MM.1S (cell line): Measurements from ENCODE around the gene CACNA1C.

Source experiments
- DNase-seq: peaks from one replicate; pipeline ENCODE4 v3.0.0-alpha.2; 2015
- H2AFZ ChIP-seq: fragments of 300-600 bp; sonication (generic); 2 replicates; pipeline ENCODE4 v1.6.0; 2016; ENCODE audit warnings: antibody characterized with exemption, low read length
- H3F3A ChIP-seq: fragments of 300-600 bp; sonication (generic); 2 replicates; pipeline ENCODE4 v1.6.1; 2016; ENCODE audit warnings: mild to moderate bottlenecking, antibody characterized with exemption, low read length, moderate library complexity, mixed read lengths; ENCODE audit not compliant: insufficient read depth
- H3K27ac ChIP-seq: fragments of 300-600 bp; sonication (generic); 2 replicates; pipeline ENCODE4 v1.5.1; 2016; ENCODE audit warnings: mild to moderate bottlenecking, low read length
- H3K27me3 ChIP-seq: fragments of 300-600 bp; sonication (generic); replicated peaks from 2 replicates; pipeline ENCODE4 v1.6.0; 2016; ENCODE audit warnings: low read length; ENCODE audit not compliant: insufficient read depth
- H3K36me3 ChIP-seq: fragments of 300-600 bp; sonication (generic); replicated peaks from 2 replicates; pipeline ENCODE4 v1.6.1; 2016; ENCODE audit warnings: mild to moderate bottlenecking, low read length, mixed read lengths; ENCODE audit not compliant: insufficient read depth
- H3K4me1 ChIP-seq: fragments of 300-600 bp; sonication (generic); 2 replicates; pipeline ENCODE4 v1.6.1; 2016; ENCODE audit warnings: low read length, mixed read lengths
- H3K4me2 ChIP-seq: fragments of 300-600 bp; sonication (generic); 2 replicates; pipeline ENCODE4 v1.6.0; 2016; ENCODE audit warnings: low read depth, low read length
- H3K4me3 ChIP-seq: fragments of 300-600 bp; sonication (generic); 2 replicates; pipeline ENCODE4 v1.5.1; 2016; ENCODE audit warnings: low read length, mixed read lengths
- H3K79me2 ChIP-seq: fragments of 300-600 bp; sonication (generic); 2 replicates; pipeline ENCODE4 v1.6.1; 2016; ENCODE audit warnings: mixed run types, low read length, mixed read lengths
- H3K9ac ChIP-seq: fragments of 300-600 bp; sonication (generic); 2 replicates; pipeline ENCODE4 v1.6.1; 2016; ENCODE audit warnings: low read length, mixed read lengths
- H3K9me2 ChIP-seq: fragments of 300-600 bp; sonication (generic); replicated peaks from 2 replicates; pipeline ENCODE4 v1.6.1; 2016; ENCODE audit warnings: mild to moderate bottlenecking, low read length, mixed read lengths; ENCODE audit not compliant: insufficient read depth
- H3K9me3 ChIP-seq: fragments of 300-600 bp; sonication (generic); replicated peaks from 2 replicates; pipeline ENCODE4 v1.6.1; 2016; ENCODE audit warnings: mild to moderate bottlenecking, low read length, mixed read lengths; ENCODE audit not compliant: insufficient read depth
- H4K20me1 ChIP-seq: fragments of 300-600 bp; sonication (generic); 2 replicates; pipeline ENCODE4 v1.6.1; 2016; ENCODE audit warnings: mild to moderate bottlenecking, low read length, moderate library complexity, mixed read lengths; ENCODE audit not compliant: insufficient read depth
- EZH2 ChIP-seq: fragments of 300-600 bp; sonication (generic); optimal IDR thresholded peaks from 2 replicates; pipeline ENCODE3; 2017; ENCODE audit warnings: low read depth, mild to moderate bottlenecking, antibody characterized with exemption, low read length, mixed read lengths
- EZH2phosphoT487 ChIP-seq: fragments of 300-600 bp; sonication (generic); IDR thresholded peaks from 2 replicates; pipeline ENCODE4 v1.6.1; 2018; ENCODE audit warnings: antibody characterized with exemption, low read length
- TF ChIP-seq, protein P1 (sequence below): fragments of 300-600 bp; sonication (generic); IDR thresholded peaks from 2 replicates; pipeline ENCODE4 v1.5.1; 2016; ENCODE audit warnings: antibody characterized with exemption, low read length, mixed read lengths

The CACNA1C gene

DNA sequence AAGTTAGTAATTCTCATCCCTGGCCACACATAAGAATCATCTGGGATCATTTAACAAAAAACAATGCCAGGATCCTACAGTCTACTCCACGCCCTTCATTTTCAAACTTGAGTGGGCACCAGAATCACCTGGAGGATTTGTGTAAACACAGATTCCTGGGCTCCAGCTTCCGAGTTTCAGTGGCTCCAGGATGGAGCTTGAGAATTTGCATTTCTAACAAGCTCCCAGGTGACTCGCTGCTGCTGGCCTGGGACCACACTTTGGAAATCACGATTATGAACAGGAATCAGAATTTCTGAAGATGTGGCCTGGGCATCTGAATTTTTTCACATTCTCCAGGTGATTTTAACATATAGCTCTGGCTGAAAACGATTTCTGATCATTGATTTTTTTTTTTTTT lies 234.8 kb downstream of the CACNA1C start:
- no peak for DNase-seq
- H3K4me1 ChIP-seq = no peaks in the 10 kb centered on the region
- no peaks in the 10 kb centered on the region for H3K9me3 ChIP-seq
- H3K9me2 ChIP-seq = no peaks in the 10 kb centered on the region
- TF ChIP-seq EZH2phosphoT487 = no peak
- no peak for TF ChIP-seq EZH2
- TF ChIP-seq, protein P1, sequence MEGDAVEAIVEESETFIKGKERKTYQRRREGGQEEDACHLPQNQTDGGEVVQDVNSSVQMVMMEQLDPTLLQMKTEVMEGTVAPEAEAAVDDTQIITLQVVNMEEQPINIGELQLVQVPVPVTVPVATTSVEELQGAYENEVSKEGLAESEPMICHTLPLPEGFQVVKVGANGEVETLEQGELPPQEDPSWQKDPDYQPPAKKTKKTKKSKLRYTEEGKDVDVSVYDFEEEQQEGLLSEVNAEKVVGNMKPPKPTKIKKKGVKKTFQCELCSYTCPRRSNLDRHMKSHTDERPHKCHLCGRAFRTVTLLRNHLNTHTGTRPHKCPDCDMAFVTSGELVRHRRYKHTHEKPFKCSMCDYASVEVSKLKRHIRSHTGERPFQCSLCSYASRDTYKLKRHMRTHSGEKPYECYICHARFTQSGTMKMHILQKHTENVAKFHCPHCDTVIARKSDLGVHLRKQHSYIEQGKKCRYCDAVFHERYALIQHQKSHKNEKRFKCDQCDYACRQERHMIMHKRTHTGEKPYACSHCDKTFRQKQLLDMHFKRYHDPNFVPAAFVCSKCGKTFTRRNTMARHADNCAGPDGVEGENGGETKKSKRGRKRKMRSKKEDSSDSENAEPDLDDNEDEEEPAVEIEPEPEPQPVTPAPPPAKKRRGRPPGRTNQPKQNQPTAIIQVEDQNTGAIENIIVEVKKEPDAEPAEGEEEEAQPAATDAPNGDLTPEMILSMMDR = no peak
- no peaks in the 10 kb centered on the region for H3F3A ChIP-seq
- no peaks in the 10 kb centered on the region for H3K36me3 ChIP-seq
- H3K79me2 ChIP-seq = no peaks in the 10 kb centered on the region
- no peak overlapping the region for H3K4me2 ChIP-seq
- no peak overlapping the region for H2AFZ ChIP-seq
- H3K27ac ChIP-seq = no peak overlapping the region
- no peaks in the 10 kb centered on the region for H3K27me3 ChIP-seq
- no peak overlapping the region for H3K4me3 ChIP-seq
- no peak overlapping the region for H3K9ac ChIP-seq
- H4K20me1 ChIP-seq = no peaks in the 10 kb centered on the region

DNA sequence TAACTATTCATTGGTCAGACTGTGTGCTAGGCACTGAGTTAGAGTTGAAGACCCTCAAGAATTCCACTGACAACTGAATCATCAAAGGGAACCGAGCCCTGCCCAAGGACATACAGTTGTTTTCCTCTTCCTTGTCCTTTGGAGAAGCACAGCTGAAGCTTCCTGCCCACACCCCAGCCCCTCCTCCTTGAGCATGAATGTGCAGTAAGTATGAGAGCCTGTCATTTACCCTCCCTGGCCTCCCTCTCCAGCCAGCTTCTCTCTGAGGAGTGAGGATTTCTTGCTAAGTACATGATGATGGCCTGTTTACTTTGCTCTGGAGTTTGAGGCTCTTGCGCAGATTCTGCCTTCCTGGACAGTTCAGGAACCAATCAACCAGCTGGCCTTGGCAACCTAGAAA lies 235.2 kb downstream of the CACNA1C start:
- Histone ChIP-seq H3K27ac (no peak overlapping the region), H2AFZ (no peak overlapping the region), H3K4me3 (no peak overlapping the region), H3K27me3 (no peaks in the 10 kb centered on the region), H4K20me1 (no peaks in the 10 kb centered on the region), H3K9ac (no peak overlapping the region), H3K79me2 (no peaks in the 10 kb centered on the region), H3K36me3 (no peaks in the 10 kb centered on the region), H3F3A (no peaks in the 10 kb centered on the region), H3K4me1 (no peaks in the 10 kb centered on the region), H3K9me2 (no peaks in the 10 kb centered on the region), H3K9me3 (no peaks in the 10 kb centered on the region), H3K4me2 (no peak overlapping the region)
- no peak for DNase-seq
- TF ChIP-seq EZH2phosphoT487 (no peak), EZH2 (no peak)
- TF ChIP-seq, protein P1 = no peak

DNA sequence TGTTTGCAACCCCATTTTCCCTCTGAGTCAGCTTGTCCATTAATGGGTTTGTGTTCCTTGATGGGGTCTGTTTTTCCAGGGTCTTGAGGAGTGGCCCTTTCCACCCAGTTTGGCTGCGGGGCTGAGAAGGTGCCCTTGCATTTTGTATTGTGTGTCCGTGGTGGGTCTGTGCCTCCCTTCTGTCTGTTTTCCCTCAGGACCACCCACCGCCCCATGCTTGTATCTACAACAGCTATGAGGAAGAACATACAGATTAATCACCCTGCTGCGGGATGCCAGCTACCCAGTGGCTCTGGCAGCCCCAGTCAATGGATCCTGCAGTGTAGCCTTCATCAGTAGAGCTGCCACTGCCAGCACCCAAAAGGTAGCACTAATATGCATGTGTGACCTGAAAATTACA lies 235.7 kb downstream of the CACNA1C start:
- no peak overlapping the region for H3K9ac ChIP-seq
- no peaks in the 10 kb centered on the region for H3K4me1 ChIP-seq
- TF ChIP-seq EZH2 = no peak
- no peak for TF ChIP-seq EZH2phosphoT487
- TF ChIP-seq, protein P1 = no peak
- no peaks in the 10 kb centered on the region for H3K9me2 ChIP-seq
- no peaks in the 10 kb centered on the region for H3F3A ChIP-seq
- no peak overlapping the region for H2AFZ ChIP-seq
- H3K4me2 ChIP-seq = no peak overlapping the region
- no peaks in the 10 kb centered on the region for H4K20me1 ChIP-seq
- no peaks in the 10 kb centered on the region for H3K36me3 ChIP-seq
- H3K27me3 ChIP-seq = no peaks in the 10 kb centered on the region
- H3K79me2 ChIP-seq = no peaks in the 10 kb centered on the region
- no peak overlapping the region for H3K27ac ChIP-seq
- no peak overlapping the region for H3K4me3 ChIP-seq
- DNase-seq = no peak
- H3K9me3 ChIP-seq = no peaks in the 10 kb centered on the region
